ENCODE data around the gene E2F1. TPM values are rescaled to one million over a fixed set of nuclear protein-coding genes. Genes with fewer than 3 reads are reported as not detected.

The E2F1 gene
- total and polyA plus RNA-seq, 7 donors: 0.33 to 13.1 (median 1.7) TPM

DNA sequence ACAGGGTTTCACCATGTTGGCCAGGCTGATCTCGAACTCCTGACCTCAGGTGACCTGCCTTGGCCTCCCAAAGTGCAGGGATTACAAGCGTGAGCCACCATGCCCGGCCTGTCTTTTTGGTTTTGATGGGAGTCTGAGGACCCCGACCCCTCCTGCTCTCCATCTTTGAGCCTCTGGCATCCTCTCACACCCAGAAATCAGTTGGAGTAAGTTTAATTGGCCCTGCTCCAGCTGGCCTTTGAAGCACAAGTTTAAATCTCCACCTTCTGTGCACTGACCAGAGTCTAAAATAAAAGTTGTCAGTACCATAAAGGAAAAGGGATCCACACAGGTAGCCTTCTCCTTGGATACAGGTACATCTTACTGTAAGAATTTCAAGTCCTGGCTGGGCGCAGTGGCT lies 40.0 kb downstream of the E2F1 start:
- Histone ChIP-seq H3K36me3 (peaks cover 8 to 48% (median 17%) of the 10 kb centered on the region in 4 donors), H3K4me1 (peaks cover 0 to 30% (median 23%) of the 10 kb centered on the region in 4 donors), H3K27ac (no peak overlapping the region), H3K4me3 (no peak overlapping the region), H3K27me3 (no peaks in the 10 kb centered on the region), H3K9me3 (no peaks in the 10 kb centered on the region)
- 95% methylated on average over 5 of the region's 5 CpGs for WGBS, 2 donors
- no peak for DNase-seq
- intact Hi-C loops (cut with DNase I): no loop called here
- TF ChIP-seq POLR2AphosphoS5 (IDR thresholded peaks at IDR 0.05) (no peak), EP300 (IDR thresholded peaks at IDR 0.05) (no peak), POLR2A (IDR thresholded peaks at IDR 0.05) (no peak)
- TF ChIP-seq, protein P1, sequence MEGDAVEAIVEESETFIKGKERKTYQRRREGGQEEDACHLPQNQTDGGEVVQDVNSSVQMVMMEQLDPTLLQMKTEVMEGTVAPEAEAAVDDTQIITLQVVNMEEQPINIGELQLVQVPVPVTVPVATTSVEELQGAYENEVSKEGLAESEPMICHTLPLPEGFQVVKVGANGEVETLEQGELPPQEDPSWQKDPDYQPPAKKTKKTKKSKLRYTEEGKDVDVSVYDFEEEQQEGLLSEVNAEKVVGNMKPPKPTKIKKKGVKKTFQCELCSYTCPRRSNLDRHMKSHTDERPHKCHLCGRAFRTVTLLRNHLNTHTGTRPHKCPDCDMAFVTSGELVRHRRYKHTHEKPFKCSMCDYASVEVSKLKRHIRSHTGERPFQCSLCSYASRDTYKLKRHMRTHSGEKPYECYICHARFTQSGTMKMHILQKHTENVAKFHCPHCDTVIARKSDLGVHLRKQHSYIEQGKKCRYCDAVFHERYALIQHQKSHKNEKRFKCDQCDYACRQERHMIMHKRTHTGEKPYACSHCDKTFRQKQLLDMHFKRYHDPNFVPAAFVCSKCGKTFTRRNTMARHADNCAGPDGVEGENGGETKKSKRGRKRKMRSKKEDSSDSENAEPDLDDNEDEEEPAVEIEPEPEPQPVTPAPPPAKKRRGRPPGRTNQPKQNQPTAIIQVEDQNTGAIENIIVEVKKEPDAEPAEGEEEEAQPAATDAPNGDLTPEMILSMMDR (IDR thresholded peaks at IDR 0.05): no peak

DNA sequence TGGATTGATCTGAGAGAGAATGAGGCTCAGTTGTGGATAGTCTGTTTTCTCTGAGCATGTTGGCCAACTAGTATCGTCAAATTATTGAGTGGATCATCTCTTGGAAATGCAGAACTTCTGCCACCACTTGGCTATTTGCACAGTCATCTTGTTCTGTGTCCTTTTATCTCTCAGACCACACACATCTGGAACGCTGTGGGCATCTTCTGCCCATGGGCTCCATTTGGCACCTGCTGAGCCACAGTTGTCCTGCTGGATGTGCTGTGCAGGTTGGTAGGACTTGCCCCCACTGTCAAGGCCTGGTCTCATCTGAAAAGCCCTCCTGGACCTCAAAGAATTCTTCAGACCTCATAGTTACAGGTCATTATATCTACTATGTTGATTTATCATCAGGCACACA lies 40.8 kb downstream of the E2F1 start:
- intact Hi-C loops (cut with DNase I): no loop called here
- H3K27ac ChIP-seq: no peak overlapping the region
- no peak overlapping the region for H3K4me3 ChIP-seq
- peaks cover 13 to 56% (median 20%) of the 10 kb centered on the region in 4 donors for H3K36me3 ChIP-seq
- H3K4me1 ChIP-seq: peaks cover 0 to 30% (median 23%) of the 10 kb centered on the region in 4 donors
- TF ChIP-seq, protein P1 (IDR thresholded peaks at IDR 0.05): no peak
- TF ChIP-seq POLR2AphosphoS5 (IDR thresholded peaks at IDR 0.05) (no peak), EP300 (IDR thresholded peaks at IDR 0.05) (no peak), POLR2A (IDR thresholded peaks at IDR 0.05) (no peak)
- H3K9me3 ChIP-seq: no peaks in the 10 kb centered on the region
- WGBS, 2 donors: 87 to 97% methylated on average over 2 of the region's 2 CpGs
- H3K27me3 ChIP-seq: no peaks in the 10 kb centered on the region
- DNase-seq: no peak

DNA sequence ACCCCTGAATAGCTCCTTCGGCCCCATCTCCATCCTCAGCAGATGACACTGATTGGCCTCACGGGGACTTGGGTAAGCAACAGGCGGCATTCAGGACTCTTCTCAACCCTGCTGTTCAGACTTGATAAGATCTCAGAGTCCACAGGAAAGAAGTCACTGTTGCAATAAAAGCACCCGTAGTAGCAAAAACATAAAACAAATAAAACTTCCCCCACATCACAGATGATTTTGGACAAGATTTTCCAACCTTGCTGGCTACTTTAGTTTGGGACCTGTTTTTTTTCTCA lies 41.2 kb downstream of the E2F1 start:
- peaks cover 17 to 60% (median 24%) of the 10 kb centered on the region in 4 donors for H3K36me3 ChIP-seq
- intact Hi-C loops (cut with DNase I): no loop called here
- H3K4me3 ChIP-seq: no peak overlapping the region
- no peaks in the 10 kb centered on the region for H3K9me3 ChIP-seq
- no peak for DNase-seq
- WGBS, 2 donors: 62 to 74% methylated on average over 4 of the region's 4 CpGs
- H3K27ac ChIP-seq: no peak overlapping the region
- H3K27me3 ChIP-seq: no peaks in the 10 kb centered on the region
- H3K4me1 ChIP-seq: peaks cover 0 to 30% (median 23%) of the 10 kb centered on the region in 4 donors
- no peak for TF ChIP-seq EP300 (IDR thresholded peaks at IDR 0.05)
- TF ChIP-seq, protein P1 (IDR thresholded peaks at IDR 0.05): no peak
- no peak for TF ChIP-seq POLR2A (IDR thresholded peaks at IDR 0.05)
- no peak for TF ChIP-seq POLR2AphosphoS5 (IDR thresholded peaks at IDR 0.05)

DNA sequence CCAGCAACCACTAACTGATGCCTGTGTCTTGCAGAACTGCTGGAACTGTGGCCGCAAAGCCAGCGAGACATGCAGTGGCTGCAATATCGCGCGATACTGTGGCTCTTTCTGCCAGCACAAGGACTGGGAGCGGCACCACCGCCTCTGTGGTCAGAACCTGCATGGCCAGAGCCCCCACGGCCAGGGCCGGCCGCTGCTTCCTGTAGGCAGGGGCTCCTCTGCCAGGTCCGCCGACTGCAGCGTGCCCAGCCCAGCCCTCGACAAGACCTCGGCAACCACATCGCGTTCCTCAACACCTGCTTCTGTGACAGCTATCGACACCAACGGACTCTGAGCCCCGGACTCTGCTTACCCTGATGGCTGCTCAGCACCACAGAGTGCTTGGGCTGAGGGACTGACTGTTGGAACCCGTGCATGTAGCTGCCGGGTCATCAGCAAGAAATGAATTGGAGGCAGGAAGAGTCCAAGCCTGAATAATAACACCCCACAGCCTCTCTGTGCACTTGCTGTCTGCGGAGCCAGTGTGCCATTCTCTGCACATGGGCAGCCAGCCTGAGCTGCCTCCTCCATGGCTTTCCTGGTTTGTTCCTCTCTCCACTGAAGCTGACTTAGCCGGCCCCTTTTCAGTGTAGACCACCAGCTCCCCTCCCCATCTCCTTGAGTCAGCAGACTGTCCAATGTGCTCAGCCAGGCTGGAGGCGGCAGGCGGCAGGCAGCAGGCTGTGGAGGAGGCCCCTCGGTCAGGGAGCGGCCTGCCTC lies 41.7 kb downstream of the E2F1 start:
- Histone ChIP-seq H3K36me3 (peaks cover 18 to 65% (median 25%) of the 10 kb centered on the region in 4 donors), H3K9me3 (no peaks in the 10 kb centered on the region), H3K4me3 (no peak overlapping the region), H3K27ac (no peak overlapping the region), H3K27me3 (no peaks in the 10 kb centered on the region), H3K4me1 (peaks cover 0 to 25% (median 23%) of the 10 kb centered on the region in 4 donors)
- DNase-seq: no peak
- no peak for TF ChIP-seq POLR2AphosphoS5 (IDR thresholded peaks at IDR 0.05)
- no peak for TF ChIP-seq EP300 (IDR thresholded peaks at IDR 0.05)
- TF ChIP-seq, protein P1 (IDR thresholded peaks at IDR 0.05): no peak
- no peak for TF ChIP-seq POLR2A (IDR thresholded peaks at IDR 0.05)
- WGBS, 2 donors: 93 to 95% methylated on average over 28 of the region's 28 CpGs
- intact Hi-C loops (cut with DNase I): no loop called here
